ENCODE data around the gene GP1BA. TPM values are rescaled to one million over a fixed set of nuclear protein-coding genes. Genes with fewer than 3 reads are reported as not detected.

GP1BA gene
- total RNA-seq, 2 donors from 2014 or later: not detected

- intact Hi-C loops (cut with DNase I, micrococcal nuclease): no loop called here
- ATAC-seq: no peak
- DNase-seq: peak in 1 of 2 donors; percentile 39
Observed at GRCh38 chr17:4947010-4947410, 14.9 kb downstream of the GP1BA start.

- intact Hi-C loops (cut with DNase I, micrococcal nuclease): no loop called here
- DNase-seq (peak; percentile 71 to 86), ATAC-seq (peak; percentile 53)
Observed at GRCh38 chr17:4947411-4948165, 15.5 kb downstream of the GP1BA start.

- ATAC-seq: peak; percentile 61
- peak; percentile 91 to 93 for DNase-seq
- intact Hi-C loops (cut with DNase I, micrococcal nuclease): no loop called here
Observed at GRCh38 chr17:4948166-4948930, 16.3 kb downstream of the GP1BA start, which contains the start of gene PFN1. Gene PFN1, minus strand, starts transcription at chr17:4948530. Its CDS starts 136 bp downstream, at chr17:4948394.

GRCh38 chr17:4948931-4949320 is 16.8 kb downstream of the GP1BA start:
- ATAC-seq: peak; percentile 57

GRCh38 chr17:4949321-4950074 is 17.4 kb downstream of the GP1BA start:
- intact Hi-C loops (cut with DNase I, micrococcal nuclease): no loop called here
- peak; percentile 90 to 91 for DNase-seq
- ATAC-seq: peak; percentile 57

More at GRCh38 chr17:4948931-4949320, 16.8 kb downstream of the GP1BA start:
- intact Hi-C loops (cut with DNase I, micrococcal nuclease): no loop called here
- peak; percentile 84 to 87 for DNase-seq

GRCh38 chr17:4950075-4950745 is 18.1 kb downstream of the GP1BA start:
- ATAC-seq (no peak), DNase-seq (peak; percentile 74 to 86)
- intact Hi-C loops (cut with DNase I, micrococcal nuclease): no loop called here

- DNase-seq (peak in 1 of 2 donors; percentile 50), ATAC-seq (no peak)
- intact Hi-C loops (cut with DNase I, micrococcal nuclease): no loop called here
Observed at GRCh38 chr17:4950746-4951204, 18.7 kb downstream of the GP1BA start, which contains the start of gene ENO3. Gene ENO3, plus strand, starts transcription at chr17:4951119. Its CDS starts 711 bp downstream, at chr17:4951830.

GRCh38 chr17:4951486-4951885 is 19.4 kb downstream of the GP1BA start:
- DNase-seq (no peak), ATAC-seq (no peak)
- intact Hi-C loops (cut with DNase I, micrococcal nuclease): no loop called here

- ATAC-seq (no peak), DNase-seq (no peak)
- intact Hi-C loops (cut with DNase I, micrococcal nuclease): no loop called here
Observed at GRCh38 chr17:4953451-4953961, 21.4 kb downstream of the GP1BA start.

GRCh38 chr17:4955091-4955490 is 23.0 kb downstream of the GP1BA start:
- ATAC-seq: no peak
- no peak for DNase-seq
- intact Hi-C loops (cut with DNase I, micrococcal nuclease): no loop called here

GRCh38 chr17:4956493-4957061 is 24.5 kb downstream of the GP1BA start:
- DNase-seq (peak in 1 of 2 donors; percentile 57), ATAC-seq (no peak)
- intact Hi-C loops (cut with DNase I, micrococcal nuclease): no loop called here

- DNase-seq (no peak), ATAC-seq (peak; percentile 33)
- intact Hi-C loops (cut with DNase I, micrococcal nuclease): no loop called here
Observed at GRCh38 chr17:4958102-4958501, 26.0 kb downstream of the GP1BA start.

- ATAC-seq (peak; percentile 79), DNase-seq (no peak)
- intact Hi-C loops (cut with DNase I, micrococcal nuclease): no loop called here
Observed at GRCh38 chr17:4959261-4959965, 27.3 kb downstream of the GP1BA start.

- ATAC-seq (no peak), DNase-seq (no peak)
- intact Hi-C loops (cut with DNase I, micrococcal nuclease): no loop called here
Observed at GRCh38 chr17:4960279-4960922, 28.3 kb downstream of the GP1BA start.

- intact Hi-C loops (cut with DNase I, micrococcal nuclease): no loop called here
- no peak for DNase-seq
- ATAC-seq: no peak
Observed at GRCh38 chr17:4965311-4965986, 33.4 kb downstream of the GP1BA start.

- intact Hi-C loops (cut with DNase I, micrococcal nuclease): no loop called here
- ATAC-seq: peak; percentile 79
- peak; percentile 94 to 100 for DNase-seq
Observed at GRCh38 chr17:4966844-4967538, 34.9 kb downstream of the GP1BA start.
